Measurements from ENCODE around the gene NUMBL. TPM values are rescaled to one million over a fixed set of nuclear protein-coding genes. Genes with fewer than 3 reads are reported as not detected.

NUMBL gene
- total and polyA plus RNA-seq, 9 of the 15 experiments (the other 6 are each of a cell fraction or from before 2014, with no cell fraction given) = 0.39 to 38.6 (median 6.6) TPM

DNA sequence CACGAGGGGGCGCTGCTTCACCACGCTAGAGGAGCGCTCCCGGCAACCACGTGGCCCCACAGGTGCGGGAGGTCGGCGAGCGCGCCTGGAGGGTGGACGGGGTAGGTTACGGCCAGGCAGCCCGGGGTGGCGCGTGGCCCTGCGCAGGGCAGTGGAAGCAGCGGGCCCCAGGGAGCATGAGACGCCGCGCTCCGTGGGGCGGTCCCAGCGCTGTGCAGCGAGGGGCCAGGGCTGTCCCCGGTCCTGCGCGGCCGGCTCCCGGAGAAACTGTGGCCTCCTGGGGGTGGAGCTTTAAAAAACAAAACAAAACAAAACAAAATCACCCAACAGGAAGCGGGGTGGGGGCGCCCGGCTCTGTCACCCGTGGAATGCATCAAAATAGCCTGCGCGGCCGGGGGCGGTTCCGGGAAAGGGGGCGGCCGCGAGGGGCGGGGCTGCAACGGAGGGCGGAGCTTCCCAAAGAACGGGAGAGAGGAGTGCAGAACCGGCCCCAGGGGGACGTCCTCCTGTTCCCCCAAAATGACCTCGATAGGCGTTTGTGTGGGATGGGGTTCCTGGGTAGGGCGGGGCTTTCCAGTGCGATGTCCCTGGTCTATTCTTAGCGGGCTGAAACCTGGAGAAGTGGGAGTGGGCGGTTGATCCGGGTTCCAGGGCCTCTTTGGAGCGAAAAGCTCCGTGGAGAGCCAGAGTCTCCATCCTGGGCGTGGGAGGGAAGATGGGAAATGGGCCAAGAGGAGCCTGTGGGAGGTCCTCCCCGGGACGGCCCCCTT lies 27.3 kb downstream of the NUMBL start (continued):
- no peak for TF ChIP-seq CBX2 (IDR thresholded peaks at IDR 0.05; ENCODE audit: insufficient read depth, low read length, poor library complexity, severe bottlenecking)
- TF ChIP-seq, protein P1, sequence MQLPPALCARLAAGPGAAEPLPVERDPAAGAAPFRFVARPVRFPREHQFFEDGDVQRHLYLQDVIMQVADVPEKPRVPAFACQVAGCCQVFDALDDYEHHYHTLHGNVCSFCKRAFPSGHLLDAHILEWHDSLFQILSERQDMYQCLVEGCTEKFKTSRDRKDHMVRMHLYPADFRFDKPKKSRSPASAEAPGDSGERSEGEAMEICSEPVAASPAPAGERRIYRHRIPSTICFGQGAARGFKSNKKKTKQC (CRISPR knock-in tag; IDR thresholded peaks at IDR 0.05) = peak; percentile 88
- TF ChIP-seq, protein P2, sequence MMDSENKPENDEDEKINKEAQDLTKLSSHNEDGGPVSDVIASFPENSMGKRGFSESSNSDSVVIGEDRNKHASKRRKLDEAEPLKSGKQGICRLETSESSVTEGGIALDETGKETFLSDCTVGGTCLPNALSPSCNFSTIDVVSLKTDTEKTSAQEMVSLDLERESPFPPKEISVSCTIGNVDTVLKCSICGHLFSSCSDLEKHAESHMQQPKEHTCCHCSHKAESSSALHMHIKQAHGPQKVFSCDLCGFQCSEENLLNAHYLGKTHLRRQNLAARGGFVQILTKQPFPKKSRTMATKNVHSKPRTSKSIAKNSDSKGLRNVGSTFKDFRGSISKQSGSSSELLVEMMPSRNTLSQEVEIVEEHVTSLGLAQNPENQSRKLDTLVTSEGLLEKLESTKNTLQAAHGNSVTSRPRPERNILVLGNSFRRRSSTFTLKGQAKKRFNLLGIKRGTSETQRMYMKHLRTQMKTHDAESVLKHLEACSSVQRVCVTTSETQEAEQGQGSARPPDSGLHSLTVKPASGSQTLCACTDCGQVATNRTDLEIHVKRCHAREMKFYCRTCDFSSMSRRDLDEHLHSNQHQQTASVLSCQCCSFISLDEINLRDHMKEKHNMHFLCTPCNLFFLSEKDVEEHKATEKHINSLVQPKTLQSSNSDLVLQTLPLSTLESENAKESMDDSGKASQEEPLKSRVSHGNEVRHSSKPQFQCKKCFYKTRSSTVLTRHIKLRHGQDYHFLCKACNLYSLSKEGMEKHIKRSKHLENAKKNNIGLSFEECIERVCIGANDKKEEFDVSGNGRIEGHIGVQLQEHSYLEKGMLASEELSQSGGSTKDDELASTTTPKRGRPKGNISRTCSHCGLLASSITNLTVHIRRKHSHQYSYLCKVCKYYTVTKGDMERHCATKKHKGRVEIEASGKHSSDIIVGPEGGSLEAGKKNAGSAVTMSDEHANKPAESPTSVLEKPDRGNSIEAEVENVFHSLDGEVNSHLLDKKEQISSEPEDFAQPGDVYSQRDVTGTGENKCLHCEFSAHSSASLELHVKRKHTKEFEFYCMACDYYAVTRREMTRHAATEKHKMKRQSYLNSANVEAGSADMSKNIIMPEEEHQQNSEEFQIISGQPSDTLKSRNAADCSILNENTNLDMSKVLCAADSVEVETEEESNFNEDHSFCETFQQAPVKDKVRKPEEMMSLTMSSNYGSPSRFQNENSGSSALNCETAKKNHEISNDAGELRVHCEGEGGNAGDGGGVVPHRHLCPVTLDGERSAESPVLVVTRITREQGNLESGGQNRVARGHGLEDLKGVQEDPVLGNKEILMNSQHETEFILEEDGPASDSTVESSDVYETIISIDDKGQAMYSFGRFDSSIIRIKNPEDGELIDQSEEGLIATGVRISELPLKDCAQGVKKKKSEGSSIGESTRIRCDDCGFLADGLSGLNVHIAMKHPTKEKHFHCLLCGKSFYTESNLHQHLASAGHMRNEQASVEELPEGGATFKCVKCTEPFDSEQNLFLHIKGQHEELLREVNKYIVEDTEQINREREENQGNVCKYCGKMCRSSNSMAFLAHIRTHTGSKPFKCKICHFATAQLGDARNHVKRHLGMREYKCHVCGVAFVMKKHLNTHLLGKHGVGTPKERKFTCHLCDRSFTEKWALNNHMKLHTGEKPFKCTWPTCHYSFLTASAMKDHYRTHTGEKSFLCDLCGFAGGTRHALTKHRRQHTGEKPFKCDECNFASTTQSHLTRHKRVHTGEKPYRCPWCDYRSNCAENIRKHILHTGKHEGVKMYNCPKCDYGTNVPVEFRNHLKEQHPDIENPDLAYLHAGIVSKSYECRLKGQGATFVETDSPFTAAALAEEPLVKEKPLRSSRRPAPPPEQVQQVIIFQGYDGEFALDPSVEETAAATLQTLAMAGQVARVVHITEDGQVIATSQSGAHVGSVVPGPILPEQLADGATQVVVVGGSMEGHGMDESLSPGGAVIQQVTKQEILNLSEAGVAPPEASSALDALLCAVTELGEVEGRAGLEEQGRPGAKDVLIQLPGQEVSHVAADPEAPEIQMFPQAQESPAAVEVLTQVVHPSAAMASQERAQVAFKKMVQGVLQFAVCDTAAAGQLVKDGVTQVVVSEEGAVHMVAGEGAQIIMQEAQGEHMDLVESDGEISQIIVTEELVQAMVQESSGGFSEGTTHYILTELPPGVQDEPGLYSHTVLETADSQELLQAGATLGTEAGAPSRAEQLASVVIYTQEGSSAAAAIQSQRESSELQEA (IDR thresholded peaks at IDR 0.05; ENCODE audit: low read depth) = no peak
- TF ChIP-seq, protein P3, sequence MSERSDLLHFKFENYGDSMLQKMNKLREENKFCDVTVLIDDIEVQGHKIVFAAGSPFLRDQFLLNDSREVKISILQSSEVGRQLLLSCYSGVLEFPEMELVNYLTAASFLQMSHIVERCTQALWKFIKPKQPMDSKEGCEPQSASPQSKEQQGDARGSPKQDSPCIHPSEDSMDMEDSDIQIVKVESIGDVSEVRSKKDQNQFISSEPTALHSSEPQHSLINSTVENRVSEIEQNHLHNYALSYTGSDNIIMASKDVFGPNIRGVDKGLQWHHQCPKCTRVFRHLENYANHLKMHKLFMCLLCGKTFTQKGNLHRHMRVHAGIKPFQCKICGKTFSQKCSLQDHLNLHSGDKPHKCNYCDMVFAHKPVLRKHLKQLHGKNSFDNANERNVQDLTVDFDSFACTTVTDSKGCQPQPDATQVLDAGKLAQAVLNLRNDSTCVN (CRISPR knock-in tag; IDR thresholded peaks at IDR 0.05) = no peak
- peak; percentile 48 to 99; a peak in 3 of 4 replicates for TF ChIP-seq HDAC1 (IDR thresholded peaks at IDR 0.05)
- TF ChIP-seq, protein P4, sequence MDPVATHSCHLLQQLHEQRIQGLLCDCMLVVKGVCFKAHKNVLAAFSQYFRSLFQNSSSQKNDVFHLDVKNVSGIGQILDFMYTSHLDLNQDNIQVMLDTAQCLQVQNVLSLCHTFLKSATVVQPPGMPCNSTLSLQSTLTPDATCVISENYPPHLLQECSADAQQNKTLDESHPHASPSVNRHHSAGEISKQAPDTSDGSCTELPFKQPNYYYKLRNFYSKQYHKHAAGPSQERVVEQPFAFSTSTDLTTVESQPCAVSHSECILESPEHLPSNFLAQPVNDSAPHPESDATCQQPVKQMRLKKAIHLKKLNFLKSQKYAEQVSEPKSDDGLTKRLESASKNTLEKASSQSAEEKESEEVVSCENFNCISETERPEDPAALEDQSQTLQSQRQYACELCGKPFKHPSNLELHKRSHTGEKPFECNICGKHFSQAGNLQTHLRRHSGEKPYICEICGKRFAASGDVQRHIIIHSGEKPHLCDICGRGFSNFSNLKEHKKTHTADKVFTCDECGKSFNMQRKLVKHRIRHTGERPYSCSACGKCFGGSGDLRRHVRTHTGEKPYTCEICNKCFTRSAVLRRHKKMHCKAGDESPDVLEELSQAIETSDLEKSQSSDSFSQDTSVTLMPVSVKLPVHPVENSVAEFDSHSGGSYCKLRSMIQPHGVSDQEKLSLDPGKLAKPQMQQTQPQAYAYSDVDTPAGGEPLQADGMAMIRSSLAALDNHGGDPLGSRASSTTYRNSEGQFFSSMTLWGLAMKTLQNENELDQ (CRISPR knock-in tag; IDR thresholded peaks at IDR 0.05; ENCODE audit: borderline replicate concordance) = no peak
- TF ChIP-seq TCFL5 (CRISPR knock-in tag; conservative IDR thresholded peaks at IDR 0.05) = no peak
- no peak for TF ChIP-seq ZNF347 (CRISPR knock-in tag; IDR thresholded peaks at IDR 0.05; ENCODE audit: low read depth)

All from K562 (cell line).